ENCODE results near the gene MFRP.

GRCh38 chr11:119299416-119299815 lies 47.1 kb downstream of the MFRP start:
- no peak for TF ChIP-seq CTCF (IDR thresholded peaks at IDR 0.05)
- TF ChIP-seq POLR2AphosphoS5 (IDR thresholded peaks at IDR 0.05; ENCODE audit: low read depth, low read length): no peak
